SK-N-MC (cell line): Measurements from ENCODE around the gene GSTM5.

Experiments used
- EZH2 ChIP-seq: fragments of 200-600 bp; sonication (generic); IDR thresholded peaks from one replicate; pipeline ENCODE4 v1.6.1; 2017; ENCODE audit warnings: antibody characterized with exemption
- POLR2AphosphoS5 ChIP-seq: IDR thresholded peaks from 2 replicates; pipeline ENCODE4 v1.6.1; 2012; ENCODE audit warnings: mild to moderate bottlenecking, low read depth, low read length, borderline replicate concordance

DNA sequence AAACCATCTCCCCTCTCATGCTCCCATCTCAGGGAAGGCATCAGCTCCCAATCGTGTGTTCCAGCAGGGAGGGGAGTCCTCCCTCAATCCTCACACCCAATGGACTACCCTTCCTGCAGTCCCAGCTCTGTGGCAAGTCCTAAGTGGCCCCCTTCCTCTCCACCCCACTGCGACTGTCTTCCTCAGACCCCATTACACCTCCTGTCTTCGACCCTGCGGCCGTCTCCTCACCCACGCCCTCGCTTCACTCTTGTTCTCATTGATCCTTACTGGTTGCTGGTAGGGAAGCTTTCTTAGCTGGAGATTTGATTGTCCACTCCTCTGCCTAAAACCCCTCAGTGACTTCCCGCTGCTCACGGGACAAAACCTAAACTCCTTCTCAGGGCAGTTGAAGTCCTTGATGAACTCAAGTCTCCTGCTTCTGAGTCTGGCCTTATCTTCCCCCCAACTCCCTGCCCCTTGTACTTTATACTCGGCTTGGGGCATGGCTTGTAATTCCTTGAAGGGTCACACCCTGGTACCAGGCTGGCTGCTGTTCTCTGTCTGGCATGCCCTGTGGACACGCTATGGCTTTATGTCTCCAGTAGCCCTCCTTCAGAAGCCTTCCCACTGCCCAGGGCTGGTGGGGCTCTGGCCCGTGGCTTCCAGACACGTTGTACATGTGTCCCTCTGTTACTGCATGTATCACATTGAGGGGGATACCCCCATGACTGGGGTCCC is 54.0 kb downstream of the GSTM5 start:
- TF ChIP-seq EZH2 (no peak), POLR2AphosphoS5 (no peak)
